Measurements from ENCODE around the gene TRPM1.

Gene TRPM1

GRCh38 chr15:31004220-31004733, 97.2 kb downstream of the TRPM1 start:
- in situ Hi-C loops (cut with HindIII; ENCODE audit: low pct_ligation_motif_present, low pct_unique_long_range_greater_than_20kb, low sequenced_read_pairs): no loop called here

GRCh38 chr15:31001702-31002101, 99.8 kb downstream of the TRPM1 start:
- in situ Hi-C loops (cut with HindIII; ENCODE audit: low pct_ligation_motif_present, low pct_unique_long_range_greater_than_20kb, low sequenced_read_pairs): no loop called here
- DNase-seq: no peak

More at GRCh38 chr15:31004220-31004733, 97.2 kb downstream of the TRPM1 start:
- DNase-seq: peak; percentile 5

GRCh38 chr15:30999729-31000128, 101.8 kb downstream of the TRPM1 start:
- in situ Hi-C loops (cut with HindIII; ENCODE audit: low pct_ligation_motif_present, low pct_unique_long_range_greater_than_20kb, low sequenced_read_pairs): no loop called here
- DNase-seq: no peak

- in situ Hi-C loops (cut with HindIII; ENCODE audit: low pct_ligation_motif_present, low pct_unique_long_range_greater_than_20kb, low sequenced_read_pairs): no loop called here
- no peak for DNase-seq
Observed at GRCh38 chr15:30997270-30997669, 104.3 kb downstream of the TRPM1 start.

- DNase-seq: peak; percentile 23
- in situ Hi-C loops (cut with HindIII; ENCODE audit: low pct_ligation_motif_present, low pct_unique_long_range_greater_than_20kb, low sequenced_read_pairs): no loop called here
Observed at GRCh38 chr15:30992249-30992864, 109.2 kb downstream of the TRPM1 start.

GRCh38 chr15:30991255-30992235, 110.0 kb downstream of the TRPM1 start, which contains the start of gene MTMR10:
Gene MTMR10, minus strand, starts transcription at chr15:30991628. Its CDS starts 122 bp downstream, at chr15:30991506.
- in situ Hi-C loops (cut with HindIII; ENCODE audit: low pct_ligation_motif_present, low pct_unique_long_range_greater_than_20kb, low sequenced_read_pairs): no loop called here
- DNase-seq: peak; percentile 72

GRCh38 chr15:30990446-30991254, 110.9 kb downstream of the TRPM1 start:
- DNase-seq: peak; percentile 2
- in situ Hi-C loops (cut with HindIII; ENCODE audit: low pct_ligation_motif_present, low pct_unique_long_range_greater_than_20kb, low sequenced_read_pairs): no loop called here

GRCh38 chr15:30990036-30990435, 111.5 kb downstream of the TRPM1 start:
- DNase-seq: peak; percentile 11
- in situ Hi-C loops (cut with HindIII; ENCODE audit: low pct_ligation_motif_present, low pct_unique_long_range_greater_than_20kb, low sequenced_read_pairs): no loop called here

GRCh38 chr15:30985081-30985531, 116.4 kb downstream of the TRPM1 start:
- in situ Hi-C loops (cut with HindIII; ENCODE audit: low pct_ligation_motif_present, low pct_unique_long_range_greater_than_20kb, low sequenced_read_pairs): no loop called here
- DNase-seq: peak; percentile 32

- DNase-seq: no peak
- in situ Hi-C loops (cut with HindIII; ENCODE audit: low pct_ligation_motif_present, low pct_unique_long_range_greater_than_20kb, low sequenced_read_pairs): no loop called here
Observed at GRCh38 chr15:30984542-30984941, 117.0 kb downstream of the TRPM1 start.

- no peak for DNase-seq
- in situ Hi-C loops (cut with HindIII; ENCODE audit: low pct_ligation_motif_present, low pct_unique_long_range_greater_than_20kb, low sequenced_read_pairs): no loop called here
Observed at GRCh38 chr15:30984118-30984517, 117.4 kb downstream of the TRPM1 start.

- no peak for DNase-seq
- in situ Hi-C loops (cut with HindIII; ENCODE audit: low pct_ligation_motif_present, low pct_unique_long_range_greater_than_20kb, low sequenced_read_pairs): no loop called here
Observed at GRCh38 chr15:30979457-30979856, 122.1 kb downstream of the TRPM1 start.

- no peak for DNase-seq
- in situ Hi-C loops (cut with HindIII; ENCODE audit: low pct_ligation_motif_present, low pct_unique_long_range_greater_than_20kb, low sequenced_read_pairs): no loop called here
Observed at GRCh38 chr15:30978328-30978727, 123.2 kb downstream of the TRPM1 start.

GRCh38 chr15:30974112-30974511, 127.4 kb downstream of the TRPM1 start:
- in situ Hi-C loops (cut with HindIII; ENCODE audit: low pct_ligation_motif_present, low pct_unique_long_range_greater_than_20kb, low sequenced_read_pairs): no loop called here
- DNase-seq: no peak

GRCh38 chr15:30973379-30973778, 128.1 kb downstream of the TRPM1 start:
- DNase-seq: no peak
- in situ Hi-C loops (cut with HindIII; ENCODE audit: low pct_ligation_motif_present, low pct_unique_long_range_greater_than_20kb, low sequenced_read_pairs): no loop called here

- in situ Hi-C loops (cut with HindIII; ENCODE audit: low pct_ligation_motif_present, low pct_unique_long_range_greater_than_20kb, low sequenced_read_pairs): no loop called here
Observed at GRCh38 chr15:30969724-30970123, 131.8 kb downstream of the TRPM1 start.

GRCh38 chr15:30963681-30964080, 137.8 kb downstream of the TRPM1 start:
- DNase-seq: no peak
- in situ Hi-C loops (cut with HindIII; ENCODE audit: low pct_ligation_motif_present, low pct_unique_long_range_greater_than_20kb, low sequenced_read_pairs): no loop called here

More at GRCh38 chr15:30969724-30970123, 131.8 kb downstream of the TRPM1 start:
- DNase-seq: no peak

- no peak for DNase-seq
- in situ Hi-C loops (cut with HindIII; ENCODE audit: low pct_ligation_motif_present, low pct_unique_long_range_greater_than_20kb, low sequenced_read_pairs): no loop called here
Observed at GRCh38 chr15:30962659-30963058, 138.9 kb downstream of the TRPM1 start.
